Activated CD4-positive, alpha-beta memory T cell treated with anti-CD3 and anti-CD28 coated beads for 36 hours (primary cell): ENCODE measurements around the gene METTL15. TPM values are rescaled to one million over a fixed set of nuclear protein-coding genes. Genes with fewer than 3 reads are reported as not detected.
"Not testable (repeated sequence)": the region's sequence is repeated elsewhere in the genome, so short reads cannot be mapped to it uniquely, and the experiment has no call there.

Source experiments
- CTCF ChIA-PET: fragments of 350-600 bp; sonication (Branson Sonifier 250); formaldehyde crosslinking; loops from one replicate; lab custom pipeline; 2021; ENCODE audit warnings: antibody characterized with exemption, inconsistent platforms; lab: Charles Lee
- POLR2A ChIA-PET: fragments of 350-600 bp; sonication (Branson Sonifier 250); formaldehyde crosslinking; loops from one replicate; lab custom pipeline; 2021; ENCODE audit warnings: antibody characterized with exemption; lab: Charles Lee
- DNase-seq: peaks from one replicate; pipeline ENCODE4 v3.0.0-alpha.2; 2020
- H3K27ac Mint-ChIP-seq: one replicate; pipeline ENCODE4 v1.8.0; 2021; ENCODE audit warnings: mixed read lengths
- H3K27me3 Mint-ChIP-seq: one replicate; pipeline ENCODE4 v1.8.0; 2021; ENCODE audit warnings: mixed read lengths
- H3K36me3 Mint-ChIP-seq: one replicate; pipeline ENCODE4 v1.8.0; 2021; ENCODE audit warnings: mixed read lengths
- H3K4me1 Mint-ChIP-seq: one replicate; pipeline ENCODE4 v1.8.0; 2021; ENCODE audit warnings: low read depth, mixed read lengths
- H3K4me3 Mint-ChIP-seq: one replicate; pipeline ENCODE4 v1.8.0; 2021; ENCODE audit warnings: mild to moderate bottlenecking, mixed read lengths
- H3K9me3 Mint-ChIP-seq: one replicate; pipeline ENCODE4 v1.8.0; 2021; ENCODE audit warnings: mixed read lengths
- intact Hi-C: fragments of 100-400 bp; cut with micrococcal nuclease; formaldehyde crosslinking; loops from one replicate; pipeline ENCODE4 v1.15.1; 2023
- total RNA-seq, 2 experiments: library from RNA; stranded (reverse); gene quantifications; one replicate each; pipeline ENCODE4 v1.2.3, GENCODE V29; 2021

The METTL15 gene
- total RNA-seq, 2 experiments from 2014 or later = 18.0 to 19.7 TPM

DNA sequence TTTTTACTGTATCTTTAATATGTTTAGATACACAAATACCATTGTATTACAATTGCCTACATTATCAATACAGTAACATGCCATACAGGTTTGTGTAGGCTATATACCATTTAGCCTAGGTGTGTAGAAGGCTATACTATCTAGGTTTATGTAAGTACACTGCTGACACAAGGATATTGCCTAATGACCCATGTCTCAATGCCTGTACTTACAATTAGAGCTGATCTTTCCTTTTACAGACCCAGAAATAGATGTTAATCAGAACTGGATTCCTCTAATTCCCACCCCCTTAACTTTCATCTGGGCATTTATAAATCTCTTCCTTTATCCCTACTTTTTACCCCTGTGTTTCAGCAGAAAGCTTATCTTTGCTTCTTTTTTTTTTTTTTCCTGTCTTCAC is 229.5 kb downstream of the METTL15 start:
- no peak for DNase-seq

DNA sequence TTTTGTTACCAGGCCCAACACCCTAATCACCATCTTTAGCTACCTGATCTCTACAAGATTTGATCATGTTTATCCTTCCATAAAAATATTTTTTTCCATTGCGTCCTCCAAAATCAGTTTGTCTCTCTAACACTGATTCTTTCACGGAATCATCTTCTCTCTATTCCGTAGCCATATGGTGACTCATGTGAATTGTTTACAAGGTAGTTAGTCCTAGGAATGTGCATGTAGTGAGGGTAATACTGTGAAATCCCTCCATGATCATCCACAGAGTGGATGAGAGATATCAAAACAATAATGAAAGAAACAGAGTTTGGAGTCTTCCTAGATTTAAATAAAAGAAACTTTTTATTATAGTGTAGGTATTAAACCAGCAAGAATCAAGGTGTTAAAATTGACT is 230.2 kb downstream of the METTL15 start:
- Mint-ChIP-seq H3K27me3 (no peaks in the 10 kb centered on the region), H3K4me1 (no peaks in the 10 kb centered on the region), H3K27ac (no peak overlapping the region), H3K4me3 (no peak overlapping the region), H3K9me3 (peaks cover 35% of the 10 kb centered on the region), H3K36me3 (peaks cover 8% of the 10 kb centered on the region)
- CTCF ChIA-PET = no interaction called here
- intact Hi-C loops = no loop called here
- POLR2A ChIA-PET = no interaction called here
- DNase-seq = no peak

More for the DNA sequence above, 229.5 kb downstream of the METTL15 start:
- H3K9me3 Mint-ChIP-seq = peaks cover 35% of the 10 kb centered on the region
- H3K27me3 Mint-ChIP-seq = no peaks in the 10 kb centered on the region
- no peaks in the 10 kb centered on the region for H3K4me1 Mint-ChIP-seq
- intact Hi-C loops = no loop called here
- ChIA-PET CTCF (no interaction called here), POLR2A (no interaction called here)
- H3K27ac Mint-ChIP-seq = no peak overlapping the region
- no peak overlapping the region for H3K4me3 Mint-ChIP-seq
- peaks cover 8% of the 10 kb centered on the region for H3K36me3 Mint-ChIP-seq

GRCh38 chr11:28339488-28339887 is 231.3 kb downstream of the METTL15 start:
- ChIA-PET POLR2A (no interaction called here), CTCF (no interaction called here)
- intact Hi-C loops = no loop called here
- peaks cover 35% of the 10 kb centered on the region for H3K9me3 Mint-ChIP-seq
- no peak for DNase-seq
- H3K27me3 Mint-ChIP-seq = no peaks in the 10 kb centered on the region
- H3K4me1 Mint-ChIP-seq = no peaks in the 10 kb centered on the region
- no peak overlapping the region for H3K27ac Mint-ChIP-seq
- H3K36me3 Mint-ChIP-seq = peaks cover 8% of the 10 kb centered on the region
- no peak overlapping the region for H3K4me3 Mint-ChIP-seq

DNA sequence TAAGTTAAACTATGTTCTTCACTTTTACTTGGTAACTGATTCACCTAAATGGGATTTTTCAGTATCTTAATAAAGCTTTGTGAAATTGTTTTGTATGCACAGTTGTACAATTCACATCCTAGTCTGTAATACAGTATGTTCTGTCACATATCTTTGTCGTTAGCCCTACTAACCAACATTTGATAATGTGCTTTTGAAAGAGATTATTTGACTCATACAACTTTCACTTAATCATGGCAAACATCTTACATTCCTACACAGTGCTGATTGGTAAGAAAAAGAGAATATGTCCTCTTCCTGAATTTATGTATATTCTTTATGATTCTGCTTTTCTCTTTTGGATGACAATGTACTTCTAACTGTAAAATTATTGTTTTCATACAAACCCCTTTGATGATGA is 234.5 kb downstream of the METTL15 start:
- Mint-ChIP-seq H3K27me3 (no peaks in the 10 kb centered on the region), H3K36me3 (peaks cover 8% of the 10 kb centered on the region), H3K4me3 (no peak overlapping the region), H3K9me3 (peaks cover 34% of the 10 kb centered on the region), H3K27ac (no peak overlapping the region), H3K4me1 (no peaks in the 10 kb centered on the region)
- ChIA-PET CTCF (no interaction called here), POLR2A (no interaction called here)
- intact Hi-C loops = no loop called here
- DNase-seq = no peak

DNA sequence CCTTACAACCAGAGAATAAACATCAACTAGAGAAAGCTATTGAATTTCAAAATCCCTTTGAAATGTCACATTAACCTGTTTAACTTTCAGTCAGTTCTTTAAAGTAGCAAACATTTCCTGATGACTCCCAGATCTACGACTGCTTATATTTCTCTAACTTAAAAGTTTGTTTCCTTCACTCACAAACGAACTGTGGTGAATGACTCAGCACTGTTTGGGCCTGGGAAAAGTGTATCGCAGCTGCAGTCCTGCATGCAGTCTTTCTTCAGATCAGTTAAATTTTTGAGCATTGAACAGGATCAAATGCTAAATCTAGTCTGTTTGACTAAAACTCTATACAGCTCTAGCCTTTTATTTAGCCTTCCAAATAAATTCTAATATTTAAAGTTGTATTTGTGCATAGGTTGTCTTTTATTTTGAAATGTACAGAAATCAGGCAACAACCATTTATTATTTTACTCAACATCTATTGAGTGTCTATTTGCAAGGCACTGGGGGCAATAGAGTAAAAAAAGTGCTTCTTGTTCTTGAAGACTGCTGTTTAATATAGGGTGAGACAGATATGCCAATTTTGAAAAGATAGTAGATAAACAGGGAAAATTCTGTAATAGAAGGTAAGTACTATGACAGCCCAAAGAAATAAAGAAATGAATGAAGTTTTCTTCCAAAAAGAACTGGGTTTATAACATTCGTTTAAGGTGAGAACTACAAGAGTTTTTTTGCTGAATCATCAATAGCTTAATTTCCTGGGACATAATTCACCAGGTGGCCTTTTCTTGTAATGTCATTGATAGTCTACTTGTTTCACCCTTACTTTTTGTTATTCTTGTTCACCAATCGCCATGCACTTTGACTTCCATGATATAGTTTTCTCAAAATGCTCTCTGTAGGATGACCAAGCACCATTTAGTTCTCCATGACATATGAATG is 235.4 kb downstream of the METTL15 start:
- ChIA-PET CTCF (no interaction called here), POLR2A (no interaction called here)
- H3K27me3 Mint-ChIP-seq = no peaks in the 10 kb centered on the region
- no peak overlapping the region for H3K27ac Mint-ChIP-seq
- intact Hi-C loops = no loop called here
- H3K4me1 Mint-ChIP-seq = no peaks in the 10 kb centered on the region
- peaks cover 8% of the 10 kb centered on the region for H3K36me3 Mint-ChIP-seq
- H3K9me3 Mint-ChIP-seq = peaks cover 30% of the 10 kb centered on the region
- H3K4me3 Mint-ChIP-seq = no peak overlapping the region
- no peak for DNase-seq

DNA sequence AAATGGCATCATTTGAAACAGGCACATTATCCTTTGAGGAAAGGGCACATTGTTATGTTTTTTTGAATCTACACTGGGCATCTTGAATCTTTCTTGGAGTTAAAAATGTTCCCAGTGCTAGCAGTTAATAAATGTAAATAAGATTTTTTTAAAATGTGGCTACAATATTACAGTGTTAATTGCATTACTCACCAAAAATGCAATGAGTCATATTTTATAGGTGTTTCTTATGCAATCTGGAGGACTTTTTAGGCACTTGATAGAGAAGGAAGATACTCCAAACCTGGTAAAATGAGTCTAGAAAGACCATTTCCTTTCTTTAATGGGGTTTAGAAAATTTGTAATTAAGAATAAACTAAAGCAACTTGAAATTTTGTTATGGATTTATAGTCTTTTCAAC is 238.0 kb downstream of the METTL15 start:
- no peaks in the 10 kb centered on the region for H3K4me1 Mint-ChIP-seq
- CTCF ChIA-PET = no interaction called here
- no peaks in the 10 kb centered on the region for H3K27me3 Mint-ChIP-seq
- H3K9me3 Mint-ChIP-seq = peaks cover 8% of the 10 kb centered on the region
- intact Hi-C loops = no loop called here
- no peak overlapping the region for H3K4me3 Mint-ChIP-seq
- H3K27ac Mint-ChIP-seq = no peak overlapping the region
- DNase-seq = no peak
- H3K36me3 Mint-ChIP-seq = no peaks in the 10 kb centered on the region
- POLR2A ChIA-PET = no interaction called here

DNA sequence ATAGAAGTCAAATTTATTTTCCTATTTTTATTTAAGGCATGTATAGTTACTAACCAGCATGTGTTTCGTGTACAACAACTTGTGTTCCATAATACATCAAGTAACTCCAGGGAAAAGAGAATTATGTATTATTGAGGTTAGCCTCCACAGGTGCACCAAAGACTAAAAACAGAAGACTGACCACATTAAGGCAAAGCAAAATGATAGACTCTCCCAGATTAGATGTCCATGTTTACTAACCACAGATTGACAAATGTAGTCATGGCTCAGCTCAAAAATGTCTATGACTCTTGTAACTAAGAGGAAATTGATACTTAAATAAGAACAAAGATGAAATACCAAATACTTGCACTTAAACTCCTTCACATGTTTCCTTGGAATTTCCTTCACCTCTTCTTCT is 238.5 kb downstream of the METTL15 start:
- no peaks in the 10 kb centered on the region for H3K4me1 Mint-ChIP-seq
- ChIA-PET POLR2A (no interaction called here), CTCF (no interaction called here)
- no peak for DNase-seq
- intact Hi-C loops = no loop called here
- no peaks in the 10 kb centered on the region for H3K27me3 Mint-ChIP-seq
- H3K36me3 Mint-ChIP-seq = no peaks in the 10 kb centered on the region
- H3K27ac Mint-ChIP-seq = no peak overlapping the region
- H3K4me3 Mint-ChIP-seq = no peak overlapping the region
- H3K9me3 Mint-ChIP-seq = peaks cover 5% of the 10 kb centered on the region

DNA sequence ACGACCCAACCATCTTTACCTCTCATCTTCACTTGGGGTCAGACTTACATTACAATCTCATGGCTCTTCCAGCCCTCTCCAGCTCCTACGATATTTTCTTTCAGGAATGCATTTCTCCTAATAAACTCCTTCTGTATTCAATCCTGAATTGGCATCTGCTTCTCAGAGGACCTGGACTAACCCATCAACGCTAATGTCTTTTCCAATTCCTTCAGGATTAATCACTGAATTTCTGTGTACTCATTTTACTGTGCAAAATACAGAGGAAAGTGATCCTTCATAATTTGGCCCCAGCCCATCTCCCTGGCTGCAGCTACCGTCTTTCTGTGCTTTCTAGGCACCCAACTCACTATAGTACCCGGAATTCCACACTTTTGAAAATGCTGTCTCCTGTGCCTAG is 239.2 kb downstream of the METTL15 start:
- DNase-seq = no peak

GRCh38 chr11:28350216-28350615 is 242.0 kb downstream of the METTL15 start:
- ChIA-PET POLR2A (no interaction called here), CTCF (no interaction called here)
- H3K4me1 Mint-ChIP-seq = no peaks in the 10 kb centered on the region
- intact Hi-C loops = no loop called here
- H3K4me3 Mint-ChIP-seq = no peak overlapping the region
- H3K9me3 Mint-ChIP-seq = peaks cover 2% of the 10 kb centered on the region
- no peak overlapping the region for H3K27ac Mint-ChIP-seq
- H3K27me3 Mint-ChIP-seq = no peaks in the 10 kb centered on the region
- H3K36me3 Mint-ChIP-seq = no peaks in the 10 kb centered on the region
- DNase-seq = no peak

More for the DNA sequence above, 239.2 kb downstream of the METTL15 start:
- no peak overlapping the region for H3K4me3 Mint-ChIP-seq
- peaks cover 2% of the 10 kb centered on the region for H3K9me3 Mint-ChIP-seq
- intact Hi-C loops = no loop called here
- ChIA-PET CTCF (no interaction called here), POLR2A (no interaction called here)
- no peaks in the 10 kb centered on the region for H3K27me3 Mint-ChIP-seq
- H3K4me1 Mint-ChIP-seq = no peaks in the 10 kb centered on the region
- no peak overlapping the region for H3K27ac Mint-ChIP-seq
- H3K36me3 Mint-ChIP-seq = no peaks in the 10 kb centered on the region

GRCh38 chr11:28353991-28354390 is 245.8 kb downstream of the METTL15 start:
- Mint-ChIP-seq H3K4me1 (no peaks in the 10 kb centered on the region), H3K36me3 (no peaks in the 10 kb centered on the region), H3K9me3 (no peaks in the 10 kb centered on the region), H3K27me3 (no peaks in the 10 kb centered on the region), H3K27ac (no peak overlapping the region), H3K4me3 (no peak overlapping the region)
- CTCF ChIA-PET = no interaction called here
- POLR2A ChIA-PET = no interaction called here
- intact Hi-C loops = no loop called here
- no peak for DNase-seq

DNA sequence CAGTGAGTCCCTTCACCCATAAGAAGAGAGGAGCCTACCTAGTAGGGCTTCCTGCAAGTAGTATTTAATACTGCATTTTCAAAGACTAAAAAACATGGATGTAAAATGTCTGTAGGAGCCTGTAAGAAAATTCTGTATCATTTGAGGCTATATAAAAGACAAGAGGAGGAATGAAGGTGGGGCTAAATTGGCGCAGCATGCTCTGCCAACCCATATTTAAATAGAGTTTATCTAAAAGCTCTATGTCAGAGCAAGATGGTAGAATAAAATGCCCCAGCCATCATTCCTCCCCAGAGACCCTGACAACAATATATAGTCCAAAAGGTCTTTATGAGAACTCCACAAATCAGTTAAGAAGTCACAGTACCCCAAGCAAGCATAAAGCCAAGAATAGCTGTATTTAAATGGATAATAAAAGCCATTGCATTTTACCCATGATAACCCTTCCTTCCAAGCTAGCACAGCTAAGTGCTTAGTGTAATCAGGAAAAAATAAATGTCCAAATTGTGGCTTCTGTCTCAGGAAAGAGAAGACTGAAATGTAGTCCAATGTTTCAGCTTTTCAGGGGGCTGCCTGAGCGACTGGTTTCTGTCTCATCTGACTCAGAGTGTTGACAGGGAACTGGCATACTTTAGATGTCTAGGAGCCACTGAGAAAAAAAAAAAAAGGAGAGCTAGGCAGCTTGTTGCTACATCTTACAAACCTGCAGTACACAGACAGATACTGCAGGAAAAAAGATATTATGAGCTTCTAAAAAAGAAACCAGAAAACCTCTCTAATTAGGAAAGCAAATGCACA is 258.6 kb downstream of the METTL15 start:
- no peak overlapping the region for H3K4me3 Mint-ChIP-seq
- H3K36me3 Mint-ChIP-seq = peaks cover 5% of the 10 kb centered on the region
- intact Hi-C loops = no loop called here
- CTCF ChIA-PET = interaction anchor here (0.6 kb wide), 1 partner anchor 165 kb away, joined by 3 read pairs; no protein-coding TSS in a partner anchor
- POLR2A ChIA-PET = no interaction called here
- H3K27ac Mint-ChIP-seq = no peak overlapping the region
- peaks cover 59% of the 10 kb centered on the region for H3K9me3 Mint-ChIP-seq
- DNase-seq = no peak
- H3K4me1 Mint-ChIP-seq = no peaks in the 10 kb centered on the region
- no peaks in the 10 kb centered on the region for H3K27me3 Mint-ChIP-seq

GRCh38 chr11:28378095-28378494 is 269.9 kb downstream of the METTL15 start:
- H3K27ac Mint-ChIP-seq, H3K36me3 Mint-ChIP-seq, intact Hi-C loops, POLR2A ChIA-PET, H3K4me3 Mint-ChIP-seq, DNase-seq, CTCF ChIA-PET, H3K27me3 Mint-ChIP-seq, H3K4me1 Mint-ChIP-seq: not testable (repeated sequence)
- H3K9me3 Mint-ChIP-seq = peaks cover 24% of the 10 kb centered on the region
